ENCODE data around the gene HSPG2.

DNA sequence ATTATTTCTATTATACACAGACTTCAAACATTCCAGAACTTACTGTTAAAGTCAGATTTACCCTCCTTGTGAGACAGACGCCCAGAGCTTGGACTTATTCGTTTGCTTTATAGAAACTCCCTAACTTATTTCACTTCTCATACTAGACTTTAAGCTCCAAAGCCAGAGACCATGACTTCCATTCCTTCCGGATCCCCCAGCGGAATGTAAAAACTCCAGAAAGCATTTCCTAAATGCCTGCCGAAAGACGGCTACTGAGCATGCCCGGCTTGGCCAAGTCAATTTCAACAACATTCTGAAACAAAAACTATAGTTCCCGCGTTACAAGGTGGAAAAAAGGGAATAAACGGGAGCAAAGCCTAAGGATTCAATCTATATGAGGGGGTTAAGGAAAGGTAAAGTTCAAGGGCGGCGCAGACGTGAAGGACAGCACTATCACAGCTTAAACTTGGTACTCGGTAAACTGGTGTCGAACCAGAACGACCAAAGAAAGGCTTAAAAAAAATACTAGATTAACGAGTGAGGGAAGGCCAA is 155.2 kb downstream of the HSPG2 start:
- no peak for TF ChIP-seq POLR2AphosphoS5 (IDR thresholded peaks at IDR 0.05; ENCODE audit: borderline replicate concordance, low read depth, low read length)
- TF ChIP-seq EZH2 (IDR thresholded peaks at IDR 0.05): no peak
